Neural cell (in vitro differentiated cells): ENCODE results near the gene SH3RF3.

Experiments used
- CTCF ChIP-seq: fragments of 450-650 bp; IDR thresholded peaks from 2 replicates; pipeline ENCODE4 v1.5.1; 2014; ENCODE audit warnings: antibody characterized with exemption, mild to moderate bottlenecking, moderate library complexity; ENCODE audit not compliant: poor library complexity, severe bottlenecking
- EZH2 ChIP-seq: fragments of 200-600, 300-800 bp; shearing (Covaris generic), sonication (generic); IDR thresholded peaks from 2 replicates; pipeline ENCODE4 v1.6.1; 2014; ENCODE audit warnings: antibody characterized with exemption, low read length, borderline replicate concordance, mild to moderate bottlenecking; ENCODE audit not compliant: insufficient read depth, poor library complexity, severe bottlenecking
- POLR2AphosphoS5 ChIP-seq: IDR thresholded peaks from 2 replicates; pipeline ENCODE4 v1.6.1; 2012
- TF ChIP-seq, protein P1 (sequence below): IDR thresholded peaks from 2 replicates; pipeline ENCODE4 v1.6.1; 2012; ENCODE audit warnings: borderline replicate concordance

DNA sequence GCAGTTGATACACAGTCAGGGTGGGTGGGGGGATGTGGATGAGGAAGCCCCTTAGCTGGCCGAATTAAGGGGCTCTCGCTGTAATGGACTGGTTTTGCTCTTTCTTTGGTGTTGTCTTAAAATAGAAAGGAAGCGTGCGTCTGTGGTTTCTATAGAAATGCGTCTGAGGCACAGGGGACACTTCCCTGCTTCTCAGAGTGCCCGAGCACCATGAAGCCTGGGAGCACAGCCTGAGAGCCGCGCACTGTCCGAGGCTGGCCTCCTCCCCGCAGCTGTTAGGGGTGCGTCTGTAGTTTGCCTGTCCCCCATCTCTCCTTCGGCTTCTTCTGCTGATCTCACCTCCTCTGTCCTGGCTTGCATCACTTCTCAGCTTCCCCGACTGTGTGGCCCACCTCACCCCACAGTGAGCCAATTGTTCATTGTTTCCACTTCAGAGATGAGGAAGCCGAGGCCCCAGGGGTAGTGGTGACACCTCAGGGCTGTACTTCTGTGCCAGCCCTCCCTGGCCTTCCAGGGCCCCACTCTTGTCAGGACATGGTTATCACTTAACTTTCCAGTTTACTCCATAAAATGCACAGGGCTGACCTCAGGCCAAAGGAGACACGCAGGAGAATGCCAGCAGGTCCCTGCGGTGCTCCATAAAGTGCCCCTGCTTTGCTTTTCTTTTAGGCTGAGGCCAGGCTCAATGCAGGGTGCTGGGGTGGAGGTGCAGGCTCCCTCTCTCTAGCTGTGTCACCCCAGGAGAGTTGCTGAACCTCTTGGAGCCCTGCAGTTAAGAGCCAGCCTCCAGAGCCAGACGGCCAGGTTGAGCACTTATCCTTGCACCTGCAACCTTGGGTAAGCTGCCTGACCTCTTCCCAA lies 274.2 kb downstream of the SH3RF3 start:
- TF ChIP-seq CTCF (no peak), POLR2AphosphoS5 (no peak), EZH2 (no peak)
- TF ChIP-seq, protein P1, sequence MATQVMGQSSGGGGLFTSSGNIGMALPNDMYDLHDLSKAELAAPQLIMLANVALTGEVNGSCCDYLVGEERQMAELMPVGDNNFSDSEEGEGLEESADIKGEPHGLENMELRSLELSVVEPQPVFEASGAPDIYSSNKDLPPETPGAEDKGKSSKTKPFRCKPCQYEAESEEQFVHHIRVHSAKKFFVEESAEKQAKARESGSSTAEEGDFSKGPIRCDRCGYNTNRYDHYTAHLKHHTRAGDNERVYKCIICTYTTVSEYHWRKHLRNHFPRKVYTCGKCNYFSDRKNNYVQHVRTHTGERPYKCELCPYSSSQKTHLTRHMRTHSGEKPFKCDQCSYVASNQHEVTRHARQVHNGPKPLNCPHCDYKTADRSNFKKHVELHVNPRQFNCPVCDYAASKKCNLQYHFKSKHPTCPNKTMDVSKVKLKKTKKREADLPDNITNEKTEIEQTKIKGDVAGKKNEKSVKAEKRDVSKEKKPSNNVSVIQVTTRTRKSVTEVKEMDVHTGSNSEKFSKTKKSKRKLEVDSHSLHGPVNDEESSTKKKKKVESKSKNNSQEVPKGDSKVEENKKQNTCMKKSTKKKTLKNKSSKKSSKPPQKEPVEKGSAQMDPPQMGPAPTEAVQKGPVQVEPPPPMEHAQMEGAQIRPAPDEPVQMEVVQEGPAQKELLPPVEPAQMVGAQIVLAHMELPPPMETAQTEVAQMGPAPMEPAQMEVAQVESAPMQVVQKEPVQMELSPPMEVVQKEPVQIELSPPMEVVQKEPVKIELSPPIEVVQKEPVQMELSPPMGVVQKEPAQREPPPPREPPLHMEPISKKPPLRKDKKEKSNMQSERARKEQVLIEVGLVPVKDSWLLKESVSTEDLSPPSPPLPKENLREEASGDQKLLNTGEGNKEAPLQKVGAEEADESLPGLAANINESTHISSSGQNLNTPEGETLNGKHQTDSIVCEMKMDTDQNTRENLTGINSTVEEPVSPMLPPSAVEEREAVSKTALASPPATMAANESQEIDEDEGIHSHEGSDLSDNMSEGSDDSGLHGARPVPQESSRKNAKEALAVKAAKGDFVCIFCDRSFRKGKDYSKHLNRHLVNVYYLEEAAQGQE, result no peak
